GM18505 (cell line): Measurements from ENCODE around the gene PLA2G2D.

Experiments
- ATAC-seq: cut with Tn5 transposase; IDR thresholded peaks from one replicate; pipeline ENCODE4 v1.9.1; 2021; ENCODE audit not compliant: unreplicated experiment
- POLR2A ChIP-seq: IDR thresholded peaks from 4 replicates; pipeline ENCODE4 v1.6.1; 2011; ENCODE audit warnings: borderline replicate concordance; ENCODE audit not compliant: insufficient read depth, insufficient read length; ENCODE audit errors: extremely low read depth

PLA2G2D gene, protein sequence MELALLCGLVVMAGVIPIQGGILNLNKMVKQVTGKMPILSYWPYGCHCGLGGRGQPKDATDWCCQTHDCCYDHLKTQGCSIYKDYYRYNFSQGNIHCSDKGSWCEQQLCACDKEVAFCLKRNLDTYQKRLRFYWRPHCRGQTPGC

DNA sequence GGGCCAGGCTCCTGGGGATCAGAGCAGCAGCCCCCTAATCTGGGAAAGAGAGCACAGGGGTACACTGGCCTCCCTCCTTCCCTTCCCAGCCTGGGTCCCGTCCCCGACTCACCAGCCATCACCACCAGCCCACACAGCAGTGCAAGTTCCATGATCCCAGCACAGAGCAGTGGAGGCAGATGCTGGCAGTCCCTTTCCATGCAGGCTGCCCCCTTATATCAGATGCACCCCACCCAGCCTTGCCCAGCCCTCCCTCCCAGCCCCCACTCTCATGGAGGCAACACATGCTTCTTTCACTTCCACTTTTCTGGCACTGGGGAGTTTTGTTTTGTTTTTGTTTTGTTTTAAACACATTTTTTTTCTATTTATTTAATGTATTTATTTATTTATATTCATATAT lies at the start of gene PLA2G2D:
TSS of gene PLA2G2D (minus strand) at position 190 of the 400 bp plus-strand sequence. CDS start at position 152, 38 bp downstream.
- no peak for TF ChIP-seq POLR2A
- ATAC-seq, result no peak

GRCh38 chr1:20168564-20169491 lies 49.5 kb upstream of the PLA2G2D start:
- no peak for ATAC-seq

GRCh38 chr1:20167126-20167525 lies 47.8 kb upstream of the PLA2G2D start:
- TF ChIP-seq POLR2A, result no peak

More at GRCh38 chr1:20168564-20169491, 49.5 kb upstream of the PLA2G2D start:
- no peak for TF ChIP-seq POLR2A

DNA sequence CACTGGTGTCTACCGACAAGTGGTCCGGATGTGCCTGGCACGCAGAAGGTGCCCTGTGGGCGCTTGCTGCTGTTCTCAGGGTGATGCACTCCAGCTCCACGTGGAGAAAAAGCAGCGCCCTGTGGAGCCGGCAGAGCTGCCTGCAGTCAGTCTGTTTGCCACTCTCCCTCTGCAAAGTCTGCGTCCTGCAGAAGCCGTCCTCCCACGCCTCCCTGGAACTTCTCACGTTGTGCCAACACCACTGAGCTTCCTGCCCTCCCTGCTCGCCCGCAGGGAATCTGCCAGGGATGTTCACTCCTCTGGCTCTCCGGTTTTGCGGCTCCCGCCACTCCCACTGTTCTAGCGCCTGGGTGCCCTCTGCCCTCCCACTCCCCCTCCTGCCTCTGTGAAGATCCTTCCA lies 46.7 kb upstream of the PLA2G2D start:
- no peak for TF ChIP-seq POLR2A
- no peak for ATAC-seq

More at GRCh38 chr1:20167126-20167525, 47.8 kb upstream of the PLA2G2D start:
- ATAC-seq, result no peak

DNA sequence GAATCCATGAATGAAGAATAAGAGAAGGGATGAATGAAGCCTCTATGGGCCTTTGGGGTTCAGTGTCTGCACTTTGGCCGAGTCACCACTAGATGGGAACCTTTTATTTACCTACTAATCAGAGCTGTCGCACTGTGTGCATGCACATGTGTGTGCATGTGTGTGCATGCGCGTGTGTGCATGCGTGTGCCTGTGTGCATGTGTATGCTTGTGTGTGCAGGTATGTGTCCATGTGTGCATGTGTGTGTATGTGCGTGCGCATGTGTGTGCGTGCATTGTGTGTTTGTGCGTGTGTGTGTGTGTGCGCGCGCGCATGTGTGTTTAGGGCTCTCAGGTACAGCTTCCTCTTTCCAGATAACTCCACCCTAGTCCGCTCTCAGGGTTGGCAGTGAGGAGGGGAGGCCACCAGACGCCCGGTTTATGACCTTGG lies 46.2 kb upstream of the PLA2G2D start:
- ATAC-seq, result no peak
- TF ChIP-seq POLR2A, result no peak

GRCh38 chr1:20164694-20165202 lies 45.4 kb upstream of the PLA2G2D start:
- no peak for TF ChIP-seq POLR2A
- ATAC-seq, result no peak

GRCh38 chr1:20160034-20160433 lies 40.7 kb upstream of the PLA2G2D start:
- no peak for ATAC-seq
- no peak for TF ChIP-seq POLR2A

GRCh38 chr1:20158358-20159070 lies 39.2 kb upstream of the PLA2G2D start:
- no peak for ATAC-seq
- no peak for TF ChIP-seq POLR2A

DNA sequence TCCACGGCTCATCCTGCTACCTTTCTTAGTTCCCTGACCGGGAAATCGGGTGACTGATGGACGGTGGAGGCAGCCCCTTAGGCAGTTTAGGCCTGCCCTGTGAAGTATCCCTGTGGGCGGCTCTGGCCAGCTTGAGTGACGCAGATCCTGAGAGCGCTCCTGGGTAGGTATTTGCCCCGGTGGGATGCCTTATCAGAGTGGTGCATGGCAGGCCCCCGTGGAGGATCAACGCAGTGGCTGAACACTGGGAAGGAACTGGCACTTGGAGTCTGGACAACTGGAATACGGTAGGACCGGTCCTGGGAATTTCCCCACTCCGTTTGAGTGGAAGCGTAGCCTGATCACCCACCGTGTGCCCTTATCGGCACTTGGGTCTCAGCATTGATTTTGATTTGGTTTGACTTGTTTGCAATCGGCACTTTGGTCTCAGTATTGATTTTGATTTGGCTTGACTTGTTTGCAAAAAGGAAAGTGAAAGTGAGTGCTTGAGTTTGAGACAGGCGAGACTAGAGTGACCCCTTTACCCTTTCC lies 35.0 kb upstream of the PLA2G2D start:
- TF ChIP-seq POLR2A, result no peak
- no peak for ATAC-seq

GRCh38 chr1:20153000-20153418 lies 33.7 kb upstream of the PLA2G2D start:
- TF ChIP-seq POLR2A, result no peak
- ATAC-seq, result no peak

DNA sequence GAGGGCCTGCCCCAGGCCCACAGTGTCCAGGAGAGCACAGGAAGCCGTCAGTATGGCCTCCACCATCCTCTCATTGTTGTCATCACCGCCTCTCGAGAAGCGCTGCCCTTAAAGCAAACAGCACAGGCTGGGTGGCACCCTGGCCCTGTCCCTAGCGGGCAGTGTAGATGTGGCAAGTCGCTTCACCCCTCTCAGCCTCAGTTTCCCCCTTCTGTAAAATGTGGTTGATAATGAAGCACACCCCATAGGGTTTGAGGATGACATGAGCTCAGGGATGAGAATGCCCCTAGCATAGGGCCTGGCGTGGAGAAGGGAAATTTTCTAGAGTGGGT lies 33.2 kb upstream of the PLA2G2D start:
- TF ChIP-seq POLR2A, result no peak
- ATAC-seq, result no peak

DNA sequence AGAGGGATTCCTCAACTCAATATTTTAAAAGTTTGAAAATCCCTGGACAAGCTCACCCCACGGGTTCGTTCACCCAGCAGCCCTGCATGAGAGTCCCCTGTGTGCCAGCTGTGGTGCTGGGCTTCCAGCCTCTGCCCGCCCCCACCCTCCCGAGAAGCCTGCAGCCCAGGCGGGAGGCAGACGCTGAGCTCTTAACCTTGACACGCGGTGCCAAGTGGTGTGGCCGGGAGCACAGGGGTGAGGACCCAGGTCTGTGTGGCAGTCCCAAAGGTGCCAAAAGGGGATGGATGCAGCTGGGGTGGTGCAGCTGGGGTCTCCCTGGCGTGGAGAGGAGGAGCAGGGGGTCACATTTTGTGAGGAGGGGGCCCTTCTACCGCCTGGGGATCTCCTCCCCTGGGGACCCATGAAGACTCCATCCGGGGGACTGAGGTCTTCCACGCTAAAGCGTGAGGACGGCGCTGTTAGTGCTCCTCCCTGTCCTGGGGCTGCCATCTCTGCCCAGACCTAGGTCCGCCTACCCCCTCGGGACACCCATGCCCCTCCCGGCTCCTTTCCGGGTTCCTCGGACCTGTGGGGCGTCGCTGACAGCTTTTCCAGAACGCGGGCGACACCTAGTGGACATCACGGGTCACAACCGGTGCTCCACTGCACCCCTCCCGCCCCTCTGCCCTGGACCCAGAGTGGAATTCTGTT lies 32.7 kb upstream of the PLA2G2D start:
- TF ChIP-seq POLR2A, result no peak
- ATAC-seq, result peak; percentile 69
